Activated CD8-positive, alpha-beta memory T cell treated with anti-CD3 and anti-CD28 coated beads, Interleukin-2, amount 10 ng/mL, durations not matched to agents 7 days and 5 days (primary cell): ENCODE measurements around the gene SPAG16. TPM values are rescaled to one million over a fixed set of nuclear protein-coding genes. Genes with fewer than 3 reads are reported as not detected.

ENCODE experiments used
- ATAC-seq: fragments of 150-1000 bp; cut with Tn5 transposase; one replicate; pipeline ENCODE4 v1.10.0; 2021; ENCODE audit warnings: moderate library complexity
- CTCF ChIA-PET: fragments of 350-600 bp; sonication (Branson Sonifier 250); formaldehyde crosslinking; loops from one replicate; lab custom pipeline; 2021; ENCODE audit warnings: antibody characterized with exemption; lab: Charles Lee
- DNase-seq: peaks from one replicate; pipeline ENCODE4 v3.0.0-alpha.2; 2020
- H3K27ac Mint-ChIP-seq: one replicate; pipeline ENCODE4 v1.8.0; 2021; ENCODE audit warnings: mild to moderate bottlenecking, mixed read lengths
- H3K27me3 Mint-ChIP-seq: one replicate; pipeline ENCODE4 v1.8.0; 2021; ENCODE audit warnings: mixed read lengths
- H3K36me3 Mint-ChIP-seq: one replicate; pipeline ENCODE4 v1.8.0; 2021; ENCODE audit warnings: mild to moderate bottlenecking, mixed read lengths
- H3K4me1 Mint-ChIP-seq: one replicate; pipeline ENCODE4 v1.8.0; 2021; ENCODE audit warnings: mixed read lengths
- H3K4me3 Mint-ChIP-seq: one replicate; pipeline ENCODE4 v1.8.0; 2021; ENCODE audit warnings: mild to moderate bottlenecking, moderate library complexity, mixed read lengths
- H3K9me3 Mint-ChIP-seq: one replicate; pipeline ENCODE4 v1.8.0; 2022; ENCODE audit warnings: low read depth, mixed read lengths
- total RNA-seq, 2 experiments: library from RNA; stranded (reverse); gene quantifications; one replicate each; pipeline ENCODE4 v1.2.3, GENCODE V29; 2021

The SPAG16 gene
- total RNA-seq, 2 experiments from 2014 or later: 7.4 to 10.1 TPM

GRCh38 chr2:213559053-213559452 is 274.8 kb downstream of the SPAG16 start:
- DNase-seq: no peak

GRCh38 chr2:213561759-213562158 is 277.5 kb downstream of the SPAG16 start:
- no peak for DNase-seq
- no peaks in the 10 kb centered on the region for H3K4me1 Mint-ChIP-seq
- H3K9me3 Mint-ChIP-seq: peaks cover 3% of the 10 kb centered on the region
- H3K27ac Mint-ChIP-seq: no peak overlapping the region
- no peak for ATAC-seq
- no peaks in the 10 kb centered on the region for H3K27me3 Mint-ChIP-seq
- H3K36me3 Mint-ChIP-seq: no peaks in the 10 kb centered on the region
- H3K4me3 Mint-ChIP-seq: no peak overlapping the region
- CTCF ChIA-PET: no interaction called here

More at GRCh38 chr2:213559053-213559452, 274.8 kb downstream of the SPAG16 start:
- no peak overlapping the region for H3K4me3 Mint-ChIP-seq
- CTCF ChIA-PET: no interaction called here
- no peaks in the 10 kb centered on the region for H3K4me1 Mint-ChIP-seq
- no peaks in the 10 kb centered on the region for H3K36me3 Mint-ChIP-seq
- ATAC-seq: no peak
- H3K9me3 Mint-ChIP-seq: no peaks in the 10 kb centered on the region
- H3K27me3 Mint-ChIP-seq: no peaks in the 10 kb centered on the region
- H3K27ac Mint-ChIP-seq: no peak overlapping the region

- no peak for ATAC-seq
- no peaks in the 10 kb centered on the region for H3K36me3 Mint-ChIP-seq
- CTCF ChIA-PET: no interaction called here
- H3K4me1 Mint-ChIP-seq: no peaks in the 10 kb centered on the region
- peaks cover 3% of the 10 kb centered on the region for H3K9me3 Mint-ChIP-seq
- H3K4me3 Mint-ChIP-seq: no peak overlapping the region
- H3K27me3 Mint-ChIP-seq: no peaks in the 10 kb centered on the region
- DNase-seq: no peak
- H3K27ac Mint-ChIP-seq: no peak overlapping the region
Measured at GRCh38 chr2:213562539-213563180, 278.4 kb downstream of the SPAG16 start.

GRCh38 chr2:213566846-213567245 is 282.6 kb downstream of the SPAG16 start:
- H3K9me3 Mint-ChIP-seq: peaks cover 3% of the 10 kb centered on the region
- no peak overlapping the region for H3K27ac Mint-ChIP-seq
- ATAC-seq (no peak), DNase-seq (no peak)
- no peaks in the 10 kb centered on the region for H3K27me3 Mint-ChIP-seq
- H3K36me3 Mint-ChIP-seq: no peaks in the 10 kb centered on the region
- H3K4me1 Mint-ChIP-seq: no peaks in the 10 kb centered on the region
- no peak overlapping the region for H3K4me3 Mint-ChIP-seq
- CTCF ChIA-PET: interaction anchor here (1.0 kb wide), 1 partner anchor 15 kb away, joined by 4 read pairs; no protein-coding TSS in a partner anchor

GRCh38 chr2:213609570-213610170 is 325.4 kb downstream of the SPAG16 start:
- ATAC-seq (no peak), DNase-seq (no peak)
- no peaks in the 10 kb centered on the region for H3K27me3 Mint-ChIP-seq
- no peaks in the 10 kb centered on the region for H3K4me1 Mint-ChIP-seq
- CTCF ChIA-PET: no interaction called here
- no peak overlapping the region for H3K4me3 Mint-ChIP-seq
- no peaks in the 10 kb centered on the region for H3K9me3 Mint-ChIP-seq
- no peak overlapping the region for H3K27ac Mint-ChIP-seq
- no peaks in the 10 kb centered on the region for H3K36me3 Mint-ChIP-seq

- no peak overlapping the region for H3K27ac Mint-ChIP-seq
- no peaks in the 10 kb centered on the region for H3K9me3 Mint-ChIP-seq
- H3K36me3 Mint-ChIP-seq: no peaks in the 10 kb centered on the region
- CTCF ChIA-PET: no interaction called here
- no peak for ATAC-seq
- H3K4me3 Mint-ChIP-seq: no peak overlapping the region
- no peak for DNase-seq
- no peaks in the 10 kb centered on the region for H3K4me1 Mint-ChIP-seq
- H3K27me3 Mint-ChIP-seq: no peaks in the 10 kb centered on the region
Measured at GRCh38 chr2:213627054-213627710, 342.9 kb downstream of the SPAG16 start.

GRCh38 chr2:213627835-213628460 is 343.7 kb downstream of the SPAG16 start:
- DNase-seq (no peak), ATAC-seq (no peak)
- H3K4me1 Mint-ChIP-seq: no peaks in the 10 kb centered on the region
- H3K27me3 Mint-ChIP-seq: no peaks in the 10 kb centered on the region
- H3K27ac Mint-ChIP-seq: no peak overlapping the region
- H3K4me3 Mint-ChIP-seq: no peak overlapping the region
- peaks cover 5% of the 10 kb centered on the region for H3K9me3 Mint-ChIP-seq
- H3K36me3 Mint-ChIP-seq: no peaks in the 10 kb centered on the region
- CTCF ChIA-PET: no interaction called here

- Mint-ChIP-seq H3K36me3 (no peaks in the 10 kb centered on the region), H3K27me3 (no peaks in the 10 kb centered on the region), H3K27ac (no peak overlapping the region), H3K4me1 (no peaks in the 10 kb centered on the region), H3K4me3 (no peak overlapping the region), H3K9me3 (peaks cover 10% of the 10 kb centered on the region)
- ATAC-seq (no peak), DNase-seq (no peak)
- CTCF ChIA-PET: no interaction called here
Measured at GRCh38 chr2:213640738-213641425, 356.6 kb downstream of the SPAG16 start.

GRCh38 chr2:213644926-213645325 is 360.7 kb downstream of the SPAG16 start:
- Mint-ChIP-seq H3K4me1 (no peaks in the 10 kb centered on the region), H3K27ac (no peak overlapping the region), H3K27me3 (no peaks in the 10 kb centered on the region), H3K4me3 (no peak overlapping the region), H3K36me3 (no peaks in the 10 kb centered on the region), H3K9me3 (peaks cover 2% of the 10 kb centered on the region)
- ATAC-seq (no peak), DNase-seq (no peak)
- CTCF ChIA-PET: no interaction called here

- no peaks in the 10 kb centered on the region for H3K36me3 Mint-ChIP-seq
- no peaks in the 10 kb centered on the region for H3K9me3 Mint-ChIP-seq
- ATAC-seq (no peak), DNase-seq (no peak)
- H3K4me1 Mint-ChIP-seq: no peaks in the 10 kb centered on the region
- CTCF ChIA-PET: no interaction called here
- H3K27me3 Mint-ChIP-seq: no peaks in the 10 kb centered on the region
- H3K4me3 Mint-ChIP-seq: no peak overlapping the region
- H3K27ac Mint-ChIP-seq: no peak overlapping the region
Measured at GRCh38 chr2:213649176-213649575, 364.9 kb downstream of the SPAG16 start.

GRCh38 chr2:213664817-213665216 is 380.6 kb downstream of the SPAG16 start:
- no peaks in the 10 kb centered on the region for H3K36me3 Mint-ChIP-seq
- H3K4me1 Mint-ChIP-seq: no peaks in the 10 kb centered on the region
- ATAC-seq (no peak), DNase-seq (no peak)
- CTCF ChIA-PET: interaction anchor here (1.2 kb wide), 1 partner anchor 52 kb away, joined by 3 read pairs; no protein-coding TSS in a partner anchor
- no peak overlapping the region for H3K4me3 Mint-ChIP-seq
- H3K27ac Mint-ChIP-seq: no peak overlapping the region
- H3K27me3 Mint-ChIP-seq: no peaks in the 10 kb centered on the region
- H3K9me3 Mint-ChIP-seq: peaks cover 5% of the 10 kb centered on the region

GRCh38 chr2:213669657-213670056 is 385.4 kb downstream of the SPAG16 start:
- ATAC-seq: no peak
- DNase-seq: no peak
- peaks cover 8% of the 10 kb centered on the region for H3K9me3 Mint-ChIP-seq
- H3K27me3 Mint-ChIP-seq: no peaks in the 10 kb centered on the region
- no peaks in the 10 kb centered on the region for H3K36me3 Mint-ChIP-seq
- no peaks in the 10 kb centered on the region for H3K4me1 Mint-ChIP-seq
- no peak overlapping the region for H3K4me3 Mint-ChIP-seq
- CTCF ChIA-PET: no interaction called here
- no peak overlapping the region for H3K27ac Mint-ChIP-seq
